ENCODE data around the gene TRIM69.

- TF ChIP-seq EZH2 (IDR thresholded peaks at IDR 0.05; ENCODE audit: borderline replicate concordance, low read length) (no peak), CTCF (IDR thresholded peaks at IDR 0.05; ENCODE audit: low read length) (peak; percentile 52)
Measured at GRCh38 chr15:44713006-44713966, 23.0 kb upstream of the TRIM69 start.

Data from OCI-LY1 (cell line).